Posterior cingulate gyrus (tissue), 11 donors: ENCODE data around the gene MEX3A.
"Not testable (repeated sequence)": the region's sequence is repeated elsewhere in the genome, so short reads cannot be mapped to it uniquely, and the experiment has no call there.

Experiments
- DNase-seq, 10 donors: peaks; one replicate each; pipeline versions ENCODE4 v3.0.0 to v3.0.0-alpha.2; 2020 to 2021; ENCODE audit warnings: mixed read lengths in 3 of 10
- intact Hi-C: fragments of 100-400 bp; cut with DNase I; formaldehyde crosslinking; loops from one replicate; pipeline ENCODE4 v1.15.1; 2023

Gene MEX3A

DNA sequence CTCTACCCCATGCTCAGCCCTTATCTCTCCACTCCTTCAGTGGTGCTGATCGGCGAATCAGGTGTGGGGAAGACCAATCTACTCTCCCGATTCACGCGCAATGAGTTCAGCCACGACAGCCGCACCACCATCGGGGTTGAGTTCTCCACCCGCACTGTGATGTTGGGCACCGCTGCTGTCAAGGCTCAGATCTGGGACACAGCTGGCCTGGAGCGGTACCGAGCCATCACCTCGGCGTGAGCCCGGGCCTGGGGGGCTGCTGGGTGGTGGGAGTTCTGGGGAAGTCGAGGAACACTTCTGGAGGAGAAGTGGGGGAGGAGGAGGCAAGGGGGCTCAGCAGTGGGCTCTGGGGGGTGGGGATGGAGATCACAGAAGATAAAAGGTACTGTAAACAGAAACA is 16.4 kb downstream of the MEX3A start:
- intact Hi-C loops, result no loop called here
- peak in 1 of 10 donors; percentile 73 for DNase-seq

DNA sequence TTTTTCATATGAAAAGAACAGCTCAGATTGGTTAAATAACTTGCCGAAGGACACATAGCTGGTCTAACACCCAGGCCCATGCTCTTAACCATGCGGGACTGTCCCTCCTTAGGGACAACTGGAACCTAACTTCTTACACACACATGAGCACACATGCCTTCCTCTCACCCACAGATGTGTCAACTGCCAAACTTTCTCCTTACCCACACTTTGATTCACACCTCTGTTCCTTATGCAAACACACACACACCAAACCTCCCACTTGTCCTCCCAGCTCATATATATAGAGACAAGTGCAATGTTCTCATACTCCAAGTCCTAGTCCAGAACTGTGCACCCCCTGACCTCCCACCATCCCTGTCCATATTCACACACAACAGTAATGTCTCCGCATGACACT is 17.1 kb downstream of the MEX3A start:
- peak in 1 of 10 donors; percentile 24 for DNase-seq
- intact Hi-C loops, result no loop called here

DNA sequence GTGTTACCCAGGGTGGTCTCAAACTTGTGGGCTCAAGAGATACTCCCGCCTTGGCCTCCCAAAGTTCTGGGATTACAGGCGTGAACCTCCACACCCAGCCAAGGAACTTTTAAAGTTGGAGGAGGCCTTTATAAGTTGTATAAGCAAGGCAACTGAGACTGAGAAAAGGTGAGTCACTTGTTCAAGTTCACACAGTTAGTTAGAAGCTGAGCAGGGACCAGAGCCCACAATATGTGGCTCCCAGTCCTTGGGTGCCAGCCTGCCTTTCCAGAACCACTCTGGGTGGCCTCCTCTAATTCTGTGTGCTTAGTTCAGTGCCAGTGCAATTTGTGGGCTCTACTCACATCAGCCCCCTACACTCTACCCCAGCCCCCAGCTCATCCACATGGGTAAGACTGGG is 17.6 kb downstream of the MEX3A start:
- intact Hi-C loops, result no loop called here
- DNase-seq, result peak in 1 of 10 donors; percentile 44

DNA sequence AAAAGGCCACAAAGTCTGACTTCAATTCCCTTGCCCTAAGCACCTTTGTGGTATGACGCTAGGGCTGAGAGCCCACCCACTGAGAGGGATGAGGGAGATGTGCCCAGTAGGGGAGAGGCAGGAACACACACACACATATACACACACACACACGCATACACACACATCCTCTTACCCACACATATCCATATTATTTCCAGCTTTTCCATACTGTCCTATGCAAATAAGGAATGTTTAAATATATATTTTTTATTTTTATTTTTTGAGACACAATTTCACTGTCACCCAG is 18.3 kb downstream of the MEX3A start:
- DNase-seq, result peak in 1 of 10 donors; percentile 20
- intact Hi-C loops, result no loop called here

DNA sequence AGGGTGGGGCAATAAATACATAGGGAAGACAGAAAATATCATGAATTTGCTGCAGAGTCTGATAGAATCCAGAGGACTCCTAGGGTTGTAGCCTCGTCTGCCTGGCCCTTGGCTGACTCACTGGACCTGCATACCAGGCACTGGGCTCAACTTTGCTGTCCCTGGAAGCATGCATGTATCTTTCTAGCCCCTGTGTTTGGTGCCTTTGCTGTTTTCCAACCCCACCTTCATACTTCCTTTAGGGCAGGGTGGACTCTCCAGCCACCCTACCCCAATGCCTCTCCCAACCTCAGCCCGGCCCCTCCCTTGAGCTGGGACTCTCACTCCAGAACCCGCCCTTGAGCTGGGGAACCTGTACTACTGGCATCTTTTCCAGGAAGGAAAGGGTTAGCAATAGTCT is 20.1 kb downstream of the MEX3A start:
- peak in 1 of 10 donors; percentile 34 for DNase-seq
- intact Hi-C loops, result no loop called here

DNA sequence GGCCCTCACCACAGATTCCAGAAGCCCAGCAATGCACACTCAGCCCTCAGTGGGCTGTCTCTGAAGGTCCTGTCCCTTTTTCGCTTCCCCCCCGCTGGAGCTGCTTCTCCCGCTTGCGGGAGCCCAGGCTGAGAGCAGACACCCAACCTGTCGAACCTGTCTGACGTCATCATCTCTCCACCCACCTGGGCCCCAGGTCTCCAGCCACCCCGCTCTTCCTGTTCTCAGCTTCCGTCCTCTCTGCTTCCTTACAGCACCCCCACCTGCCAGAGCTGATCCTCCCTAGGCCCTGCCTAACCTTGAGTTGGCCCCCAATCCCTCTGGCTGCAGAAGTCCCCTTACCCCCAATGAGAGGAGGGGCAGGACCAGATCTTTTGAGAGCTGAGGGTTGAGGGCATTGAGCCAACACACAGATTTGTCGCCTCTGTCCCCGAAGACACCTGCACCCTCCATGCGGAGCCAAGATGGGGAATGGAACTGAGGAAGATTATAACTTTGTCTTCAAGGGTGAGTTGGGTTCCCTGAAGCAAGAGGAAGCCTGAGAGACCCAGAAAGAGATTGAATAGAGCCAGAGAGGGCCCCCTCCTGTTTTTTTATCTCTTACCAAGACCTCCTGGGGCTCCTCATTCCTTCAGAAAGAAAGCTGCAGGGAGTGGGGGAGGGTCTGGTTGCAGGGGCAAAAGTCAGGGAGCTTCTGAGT is 21.2 kb downstream of the MEX3A start, which contains the start of gene RAB25:
Gene RAB25, plus strand, starts transcription at position 224 of the 700 bp plus-strand sequence. Its CDS starts 241 bp downstream, at position 465.
- peak in 1 of 10 donors; percentile 55 for DNase-seq
- intact Hi-C loops, result no loop called here

DNA sequence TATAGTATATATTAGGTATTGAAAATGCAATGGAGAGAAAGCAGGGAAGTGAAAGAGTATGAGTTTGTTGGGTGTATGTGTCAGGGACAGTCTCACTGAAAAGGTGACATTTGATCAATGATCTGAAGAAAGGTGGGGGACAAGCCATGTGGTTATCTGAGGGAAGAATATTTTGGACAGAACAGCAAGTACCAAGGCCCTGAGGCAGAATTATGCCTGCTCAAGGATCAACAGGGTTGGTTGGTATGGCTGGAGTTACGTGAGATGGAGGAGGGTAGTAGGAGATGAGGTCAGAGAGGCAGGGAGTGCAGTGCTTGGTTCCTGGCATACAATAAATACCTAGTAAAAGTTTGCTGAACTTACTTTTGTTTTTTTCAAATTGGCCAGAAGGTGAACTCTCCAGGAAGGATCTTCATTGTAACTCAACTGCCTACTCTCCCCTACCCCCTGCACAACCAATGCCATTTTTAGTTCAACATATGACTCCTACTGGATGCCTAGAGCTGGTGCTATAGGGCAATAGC is 25.9 kb downstream of the MEX3A start:
- DNase-seq, result no peak
- intact Hi-C loops, result no loop called here

DNA sequence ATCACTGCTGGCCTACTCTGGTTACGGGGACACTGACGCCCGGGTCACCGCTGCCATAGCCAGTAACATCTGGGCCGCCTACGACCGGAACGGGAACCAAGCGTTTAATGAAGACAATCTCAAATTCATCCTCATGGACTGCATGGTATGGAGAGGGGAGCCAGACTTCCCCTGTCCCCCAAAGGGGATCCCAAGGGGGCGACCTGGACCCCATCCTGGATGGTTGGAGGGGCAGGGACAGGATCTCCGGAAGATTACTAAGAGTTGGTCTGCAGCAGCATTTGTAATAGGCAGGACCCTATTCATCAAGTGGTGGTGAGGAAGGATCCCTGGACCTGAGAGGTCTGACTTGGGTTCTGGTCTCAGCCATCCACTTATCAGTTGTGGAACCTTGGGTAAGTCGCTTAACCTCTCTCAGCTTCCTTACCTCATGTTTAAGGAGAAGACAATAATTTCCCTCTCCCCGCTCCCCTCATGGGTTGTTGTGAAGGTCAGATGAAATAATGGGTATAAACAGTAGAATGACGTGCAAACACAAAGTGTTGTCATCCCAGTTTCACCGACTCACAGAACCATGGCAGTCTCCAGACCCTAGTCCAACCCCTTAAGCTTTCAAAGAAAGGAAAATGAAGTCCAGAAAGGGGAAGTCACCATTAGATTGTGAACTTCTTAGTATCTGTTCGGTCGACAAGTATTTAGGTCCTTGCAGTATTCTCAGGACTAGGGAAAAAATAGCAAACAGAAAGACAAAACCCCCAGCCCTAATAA is 26.8 kb downstream of the MEX3A start:
- DNase-seq, result no peak
- intact Hi-C loops, result loop anchor here (2.0 kb wide), 1 partner anchor 27 kb away; the partner anchor contains the start of gene MEX3A

DNA sequence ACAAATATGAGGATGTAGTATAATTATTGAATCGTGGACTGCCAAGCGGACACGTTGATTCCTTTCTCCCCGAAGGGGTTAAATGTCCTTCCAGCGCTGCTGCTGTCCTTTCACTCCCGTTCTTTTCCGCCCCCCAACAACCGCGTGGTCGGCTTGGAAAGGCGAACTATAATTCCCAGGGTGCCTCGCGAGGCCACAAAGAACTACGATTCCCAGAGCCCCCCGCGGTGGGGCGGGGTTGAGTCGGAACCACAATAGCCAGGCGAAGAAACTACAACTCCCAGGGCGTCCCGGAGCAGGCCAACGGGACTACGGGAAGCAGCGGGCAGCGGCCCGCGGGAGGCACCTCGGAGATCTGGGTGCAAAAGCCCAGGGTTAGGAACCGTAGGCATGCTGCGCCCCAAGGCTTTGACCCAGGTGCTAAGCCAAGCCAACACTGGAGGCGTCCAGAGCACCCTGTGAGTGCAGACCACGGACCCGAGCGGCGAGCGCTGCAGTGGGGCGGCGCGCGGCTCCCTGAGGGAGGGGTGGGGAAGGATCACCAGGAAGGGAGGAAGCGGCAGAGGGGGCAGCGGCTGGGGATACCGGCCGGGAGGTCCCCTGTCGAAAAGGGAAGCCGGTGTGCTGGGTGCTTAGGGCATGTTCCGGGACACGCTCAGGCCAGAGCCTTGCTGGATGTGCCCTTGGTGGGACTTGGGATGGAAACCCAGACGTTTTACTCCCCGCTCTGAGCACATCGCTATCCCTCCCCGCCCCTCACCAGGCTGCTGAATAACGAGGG is 27.6 kb downstream of the MEX3A start, which contains the start of gene LAMTOR2:
Gene LAMTOR2, plus strand, starts transcription at position 283 of the 781 bp plus-strand sequence. Its CDS starts 108 bp downstream, at position 391.
- intact Hi-C loops, result loop anchor here (1.0 to 2.0 kb wide), 2 partner anchors 28 to 33 kb away; partner anchors contain the start of gene MEX3A
- DNase-seq, result peak; percentile 98 to 100 (median 98)

DNA sequence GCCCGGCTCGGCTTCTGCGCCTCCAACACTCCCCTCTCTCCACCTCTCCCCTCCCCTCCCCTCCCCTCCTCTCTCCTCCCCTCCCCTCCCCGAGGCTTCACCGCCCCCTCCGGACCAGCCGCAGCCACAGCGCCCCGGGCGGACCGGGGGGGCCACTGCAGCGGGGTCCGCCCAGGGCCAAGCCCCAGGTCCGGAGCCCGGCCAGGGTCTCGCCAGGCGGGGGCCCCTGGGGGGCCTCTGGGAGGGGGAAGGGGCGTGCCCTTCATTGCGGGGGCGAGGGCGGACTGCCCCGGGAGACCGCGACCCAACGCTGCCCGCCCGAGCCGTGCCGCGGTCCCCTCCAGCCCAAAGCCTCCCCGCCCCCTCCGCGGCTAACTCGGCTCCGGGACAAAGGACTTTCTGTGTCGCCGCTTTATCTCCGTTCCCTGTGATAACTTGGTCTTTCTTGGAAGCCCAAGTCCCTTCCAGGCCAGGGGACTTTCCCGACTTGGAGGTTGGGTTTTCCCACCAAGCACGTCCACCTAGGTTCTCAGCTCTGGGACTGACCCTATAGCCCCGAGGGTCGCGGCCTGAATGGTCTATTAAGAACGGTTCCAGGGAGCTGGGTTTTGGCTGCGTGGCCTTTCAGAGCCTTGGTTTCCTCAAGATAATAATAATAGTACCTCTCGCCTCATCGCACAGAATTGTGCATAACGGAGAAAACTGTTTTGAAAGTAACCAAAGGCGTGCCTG is 28.3 kb downstream of the MEX3A start, which contains the start of gene UBQLN4:
Gene UBQLN4, minus strand, starts transcription at position 31 of the 732 bp plus-strand sequence. CDS start 97 bp downstream, outside the sequence.
- intact Hi-C loops, result loop anchor here (1.0 to 2.0 kb wide), 2 partner anchors 29 to 33 kb away; partner anchors contain the start of gene MEX3A

DNA sequence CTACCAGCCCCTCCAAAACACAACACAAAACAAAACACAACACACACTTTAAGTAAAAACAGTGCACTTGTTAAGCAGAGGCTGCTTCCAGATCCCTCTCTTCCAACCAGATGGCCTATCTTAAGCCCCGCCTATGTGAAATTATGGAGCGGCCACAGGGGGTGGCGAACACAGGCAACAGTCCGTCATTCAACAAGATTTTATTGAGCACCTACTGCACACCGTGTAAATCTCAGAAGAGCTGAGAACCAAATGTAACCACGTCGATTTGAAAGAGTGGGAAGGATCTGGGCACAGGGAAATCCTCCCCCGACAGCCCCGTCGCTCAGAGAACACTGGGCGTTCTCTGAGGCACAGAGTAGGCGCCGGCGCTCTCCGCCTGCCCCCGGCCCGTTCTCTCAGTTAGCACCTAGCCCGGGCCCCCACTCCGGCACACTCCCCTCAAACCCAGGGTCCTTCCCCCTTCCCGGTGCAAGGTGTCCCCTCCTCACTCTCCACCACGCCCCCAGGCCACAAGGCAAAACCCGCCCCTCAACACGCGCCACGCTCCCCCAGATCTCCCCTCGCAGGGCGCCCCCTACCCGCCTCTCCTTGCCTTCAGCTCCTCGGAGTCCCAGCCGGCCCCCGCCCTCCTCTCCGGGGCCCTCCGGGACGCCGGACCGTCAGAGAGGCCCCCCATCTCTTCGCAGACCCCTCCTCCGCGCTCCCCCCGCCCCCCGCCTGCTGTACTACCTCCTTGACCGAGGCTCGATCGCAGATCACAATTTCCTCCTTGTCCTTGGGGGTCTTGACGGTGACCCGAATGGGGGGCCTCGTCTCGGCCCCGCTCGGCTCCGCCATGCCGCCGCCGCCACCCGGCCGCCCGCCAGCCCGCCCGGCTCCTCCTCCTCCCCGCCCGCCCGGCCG is 29.1 kb downstream of the MEX3A start:
- peak; percentile 24 to 90 (median 46) for DNase-seq
- intact Hi-C loops, result no loop called here

More for the DNA sequence above, 28.3 kb downstream of the MEX3A start, which contains the start of gene UBQLN4:
- peak; percentile 67 to 98 (median 86) for DNase-seq

DNA sequence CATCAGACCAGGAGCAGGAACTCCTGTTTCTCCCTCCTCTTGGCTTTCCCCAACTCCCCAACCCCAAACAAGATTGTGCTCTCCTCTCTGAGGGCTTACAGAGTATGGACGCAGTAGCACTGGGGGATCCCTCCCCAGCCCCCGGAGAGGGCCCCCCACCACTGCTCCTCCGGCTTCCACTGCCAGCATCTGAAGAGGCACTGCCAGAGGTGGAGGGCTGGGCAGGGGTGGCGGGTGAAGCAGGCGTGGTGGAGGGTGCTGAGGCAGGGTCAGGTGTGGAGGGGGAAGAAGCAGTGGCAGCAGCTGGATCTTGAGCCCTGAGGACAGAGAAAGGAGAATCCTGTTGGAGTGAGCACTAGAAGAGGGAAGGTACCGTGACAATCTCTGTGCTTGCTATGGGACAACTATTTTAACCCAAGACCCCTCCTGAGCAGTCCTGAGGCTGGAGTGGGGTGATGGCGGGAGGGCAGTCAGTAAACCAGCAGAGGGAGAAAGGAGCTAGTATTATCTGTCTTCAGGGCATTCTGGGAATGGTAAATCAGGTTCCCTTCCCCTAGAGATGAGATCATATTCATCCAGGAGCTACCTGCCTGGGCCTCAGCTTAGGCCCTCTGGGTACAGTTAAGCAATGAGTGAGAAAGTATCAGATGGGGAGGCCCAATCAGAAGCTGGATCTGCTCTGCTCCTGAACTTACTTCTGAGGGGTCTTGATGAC is 31.1 kb downstream of the MEX3A start:
- DNase-seq, result peak in 1 of 10 donors; percentile 70
- intact Hi-C loops, result no loop called here

DNA sequence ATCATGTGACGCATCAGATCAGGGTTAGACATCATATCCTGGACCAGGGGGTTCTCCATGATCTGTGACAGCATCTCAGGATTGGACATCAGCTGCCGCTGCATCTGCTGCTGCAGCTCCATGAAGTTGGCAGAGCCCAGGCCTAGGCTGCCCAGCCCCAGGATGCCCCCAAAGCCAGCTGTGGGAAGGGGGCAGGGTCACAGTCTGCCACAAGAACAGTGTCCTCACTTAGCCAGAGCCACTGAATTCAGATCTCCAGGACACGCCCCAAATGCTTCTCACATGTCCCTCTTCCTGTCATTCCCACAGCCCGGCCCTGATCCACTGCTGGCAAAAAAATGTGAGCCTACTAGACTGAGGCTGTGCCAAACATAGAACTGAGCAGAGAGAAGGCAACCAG is 31.9 kb downstream of the MEX3A start:
- intact Hi-C loops, result loop anchor here (1.0 kb wide), 1 partner anchor 115 kb away; no protein-coding TSS in a partner anchor
- peak in 7 of 10 donors; percentile 19 to 95 (median 45) for DNase-seq

DNA sequence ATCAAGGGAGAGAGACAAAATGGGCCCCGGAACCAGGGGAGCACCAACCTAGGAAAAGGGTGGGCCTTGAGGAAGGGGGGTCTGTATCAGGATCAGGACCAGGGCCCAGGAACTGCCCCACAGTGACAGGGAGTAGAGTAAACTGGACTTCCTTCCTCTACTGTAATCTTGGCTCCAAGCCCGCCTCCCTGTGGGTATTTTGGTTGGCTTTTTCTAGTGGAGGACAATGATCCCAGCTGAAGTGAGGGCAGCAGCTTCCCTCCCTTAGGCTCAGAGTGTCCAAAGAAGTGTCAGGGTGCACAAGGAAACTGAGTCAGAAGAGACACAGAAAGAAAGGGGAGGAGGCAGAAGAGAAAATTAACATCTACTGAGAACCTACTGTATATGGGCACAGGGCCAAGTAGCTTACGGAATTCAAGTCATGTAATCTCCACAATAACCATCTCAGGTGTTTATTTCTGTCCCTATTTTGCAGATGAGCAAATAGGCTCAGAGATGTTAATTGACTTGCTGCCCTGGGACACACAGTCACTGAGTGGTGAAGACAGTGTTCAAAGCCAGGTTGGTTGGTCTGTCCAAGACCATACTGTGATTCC is 33.5 kb downstream of the MEX3A start:
- intact Hi-C loops, result no loop called here
- no peak for DNase-seq

DNA sequence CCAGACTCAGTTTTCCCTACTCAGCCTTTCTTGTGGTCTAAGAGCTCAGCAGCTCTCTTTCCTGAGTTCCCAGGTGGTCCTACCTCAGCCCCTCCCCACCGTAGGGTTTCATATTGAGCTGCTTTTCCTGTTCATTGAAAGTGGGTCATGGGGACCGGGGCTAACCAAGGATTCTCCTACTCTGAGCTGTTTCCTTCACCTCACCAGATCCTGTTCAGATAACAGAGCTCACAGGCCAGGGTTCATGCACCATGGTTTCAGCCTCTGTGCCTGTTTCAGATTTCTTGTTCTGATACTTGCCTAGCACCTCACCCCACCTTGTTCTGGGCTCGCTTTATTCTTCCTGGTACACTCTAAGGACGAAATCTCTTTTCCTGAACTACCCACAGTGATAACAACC is 37.2 kb downstream of the MEX3A start:
- peak in 1 of 10 donors; percentile 31 for DNase-seq
- intact Hi-C loops, result no loop called here

DNA sequence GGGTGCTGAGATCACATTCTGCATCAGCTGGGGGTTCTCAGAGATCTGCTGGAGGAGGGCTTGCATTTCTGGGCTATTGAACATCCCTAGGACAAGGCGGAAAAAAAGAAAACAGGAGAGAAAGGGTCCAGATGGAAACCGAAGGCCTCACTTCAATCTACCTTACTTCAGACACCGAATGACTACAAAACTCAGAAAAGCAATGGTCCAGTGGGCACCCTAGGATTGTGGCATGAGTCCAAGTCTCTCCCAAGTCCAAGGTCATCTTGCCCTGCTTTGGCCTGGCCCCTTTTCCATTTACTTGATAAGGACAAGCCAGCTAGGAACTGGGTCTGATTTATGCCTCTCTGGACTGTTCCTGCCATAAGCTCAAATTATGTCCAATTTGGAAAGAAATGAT is 39.4 kb downstream of the MEX3A start:
- peak in 1 of 10 donors; percentile 16 for DNase-seq
- intact Hi-C loops, result no loop called here

DNA sequence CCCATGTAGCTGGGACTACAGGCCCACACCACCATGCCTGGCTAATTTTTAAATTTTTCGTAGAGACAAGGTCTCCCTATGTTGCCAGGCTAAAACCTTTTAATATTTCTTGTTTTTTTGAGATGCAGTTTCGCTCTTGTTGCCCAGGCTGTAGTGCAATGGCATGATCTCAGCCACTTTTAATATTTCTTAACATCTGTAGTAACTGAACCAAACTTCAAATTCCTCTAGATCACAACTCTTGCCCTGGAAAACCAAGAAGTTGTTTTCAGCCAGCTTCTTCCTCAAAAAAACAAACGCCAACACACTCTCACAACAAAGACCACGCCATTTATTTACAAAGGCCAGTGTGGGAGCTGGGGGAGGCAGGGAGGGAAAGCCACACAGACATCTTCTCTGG is 47.3 kb downstream of the MEX3A start:
- intact Hi-C loops, DNase-seq: not testable (repeated sequence)
